Measurements from ENCODE around the gene CEMIP. TPM values are rescaled to one million over a fixed set of nuclear protein-coding genes. Genes with fewer than 3 reads are reported as not detected.

CEMIP gene
- total and polyA plus RNA-seq, 2 of the 13 experiments (the other 11 are each of a cell fraction or from before 2014, with no cell fraction given): 4.3 to 28.5 TPM

- TF ChIP-seq PCBP1 (IDR thresholded peaks at IDR 0.05; ENCODE audit: borderline replicate concordance, low read depth, low read length) (no peak), ZNF24 (IDR thresholded peaks at IDR 0.05) (no peak), ZNF549 (CRISPR knock-in tag; IDR thresholded peaks at IDR 0.05) (no peak), SAFB2 (CRISPR knock-in tag; IDR thresholded peaks at IDR 0.05; ENCODE audit: borderline replicate concordance, low read depth) (no peak)
Measured at GRCh38 chr15:80890341-80891005, 111.3 kb downstream of the CEMIP start (continued).

GRCh38 chr15:80891006-80891405 is 111.8 kb downstream of the CEMIP start:
- DNase-seq (ENCODE audit: low spot score) (no peak), FAIRE-seq (no peak), ATAC-seq (no peak)
- in situ Hi-C loops (cut with HindIII; ENCODE audit: extremely low pct_ligation_motif_present, low pct_unique_long_range_greater_than_20kb) (no loop called here), intact Hi-C loops (cut with micrococcal nuclease; ENCODE audit: unreplicated experiment) (no loop called here)
- ChIA-PET POLR2A (interaction anchor here (0.6 kb wide), 1 partner anchor 16 kb away, joined by 3 read pairs; no protein-coding TSS in a partner anchor), CTCF (ENCODE audit: low intra/inter-chr PET ratio, low total read pairs) (no interaction called here)
- Histone ChIP-seq H2AFZ (ENCODE audit: low read length) (no peak overlapping the region), H3K79me2 (ENCODE audit: insufficient read depth, low read length) (no peaks in the 10 kb centered on the region), H3K36me3 (replicated peaks in 1 of 2; ENCODE audit: control insufficient read depth in 1 of 2, insufficient read depth in 2 of 2, low read length in 2 of 2) (peaks cover 13 to 73% of the 10 kb centered on the region in 2 experiments), H3K4me1 (ENCODE audit: insufficient read depth, low read length) (no peaks in the 10 kb centered on the region), H4K20me1 (ENCODE audit: insufficient read depth, low read length) (no peaks in the 10 kb centered on the region), H3K9me3 (ENCODE audit: low read length) (no peaks in the 10 kb centered on the region), H3K9ac (ENCODE audit: insufficient read depth, low read depth, low read length) (no peak overlapping the region), H3K27ac (ENCODE audit: extremely low read length, insufficient read depth, low read length) (no peak overlapping the region), H3K27me3 (ENCODE audit: control insufficient read depth in 1 of 2, insufficient read depth in 2 of 2, low read length in 2 of 2) (no peaks in the 10 kb centered on the region), H3K4me3 (replicated peaks in 1 of 3; ENCODE audit: insufficient read depth in 1 of 3, low read depth in 2 of 3, low read length in 3 of 3) (no peak overlapping the region), H3K4me2 (ENCODE audit: low read depth, low read length) (no peak overlapping the region)
- TF ChIP-seq ZNF577 (CRISPR knock-in tag; IDR thresholded peaks at IDR 0.05; ENCODE audit: borderline replicate concordance, low read depth) (no peak), MXD4 (CRISPR knock-in tag; IDR thresholded peaks at IDR 0.05) (no peak), KAT2B (IDR thresholded peaks at IDR 0.05; ENCODE audit: borderline replicate concordance, low read depth, low read length) (no peak), RCOR2 (CRISPR knock-in tag; IDR thresholded peaks at IDR 0.05) (no peak), YEATS4 (CRISPR knock-in tag; IDR thresholded peaks at IDR 0.05; ENCODE audit: borderline replicate concordance) (no peak), ZNF709 (CRISPR knock-in tag; IDR thresholded peaks at IDR 0.05) (no peak), FOXM1 (CRISPR knock-in tag; IDR thresholded peaks at IDR 0.05) (no peak), PHF21A (CRISPR knock-in tag; IDR thresholded peaks at IDR 0.05) (no peak)
- no TSS peak for BruUV-seq (replicated peaks)
